Cerebellar cortex (tissue), 1 donor: ENCODE measurements around the gene PLEKHO2.

ENCODE experiments used
- DNase-seq: peaks from one replicate; pipeline ENCODE4 v3.0.0-alpha.2; 2015; ENCODE audit warnings: low spot score

Gene PLEKHO2

GRCh38 chr15:64825431-64826294 lies 16.1 kb upstream of the PLEKHO2 start, which contains the start of gene PIF1:
PIF1 (minus strand) TSS chr15:64825647; CDS start chr15:64824335, 1,312 bp downstream.
- peak; percentile 99 for DNase-seq

- no peak for DNase-seq
Observed at GRCh38 chr15:64828985-64829384, 12.7 kb upstream of the PLEKHO2 start.

GRCh38 chr15:64833690-64834089 lies 8.0 kb upstream of the PLEKHO2 start:
- no peak for DNase-seq

- DNase-seq, result peak; percentile 17
Observed at GRCh38 chr15:64836023-64836536, 5.6 kb upstream of the PLEKHO2 start.

GRCh38 chr15:64837502-64837901 lies 4.2 kb upstream of the PLEKHO2 start:
- no peak for DNase-seq

- no peak for DNase-seq
Observed at GRCh38 chr15:64841060-64841343, 713 bp upstream of the PLEKHO2 start.

GRCh38 chr15:64842096-64842939 lies 603 bp downstream of the PLEKHO2 start:
- DNase-seq, result peak; percentile 22

GRCh38 chr15:64842986-64843561 lies 1.4 kb downstream of the PLEKHO2 start:
- DNase-seq, result peak; percentile 19

- no peak for DNase-seq
Observed at GRCh38 chr15:64843991-64844390, 2.3 kb downstream of the PLEKHO2 start.

GRCh38 chr15:64844576-64845145 lies 2.9 kb downstream of the PLEKHO2 start:
- no peak for DNase-seq

- DNase-seq, result no peak
Observed at GRCh38 chr15:64845183-64845611, 3.5 kb downstream of the PLEKHO2 start.

GRCh38 chr15:64845831-64846595 lies 4.3 kb downstream of the PLEKHO2 start:
- DNase-seq, result no peak

- no peak for DNase-seq
Observed at GRCh38 chr15:64847016-64847415, 5.3 kb downstream of the PLEKHO2 start.

GRCh38 chr15:64847448-64847847 lies 5.7 kb downstream of the PLEKHO2 start:
- DNase-seq, result no peak

GRCh38 chr15:64847876-64848716 lies 6.4 kb downstream of the PLEKHO2 start:
- DNase-seq, result no peak

GRCh38 chr15:64850778-64851502 lies 9.2 kb downstream of the PLEKHO2 start:
- DNase-seq, result no peak

- no peak for DNase-seq
Observed at GRCh38 chr15:64851503-64851840, 9.8 kb downstream of the PLEKHO2 start.

GRCh38 chr15:64854041-64854440 lies 12.3 kb downstream of the PLEKHO2 start:
- no peak for DNase-seq

GRCh38 chr15:64854526-64854925 lies 12.8 kb downstream of the PLEKHO2 start:
- no peak for DNase-seq
